Keratinocyte (primary cell): ENCODE results near the gene FABP7.

Source experiments
- CTCF ChIP-seq, 3 experiments: IDR thresholded peaks in 1 of 3; conservative IDR thresholded peaks in 1 of 3; optimal IDR thresholded peaks in 1 of 3; 2 replicates in 2 of 3; 3 replicates in 1 of 3; pipeline versions ENCODE3 to v1.5.1; 2011; ENCODE audit warnings: low read length in 3 of 3, mild to moderate bottlenecking in 3 of 3, moderate library complexity in 2 of 3, control low read depth in 1 of 3, inconsistent platforms in 1 of 3; ENCODE audit not compliant: insufficient read depth in 2 of 3; ENCODE audit errors: extremely low read depth in 1 of 3
- EZH2 ChIP-seq: IDR thresholded peaks from one replicate; pipeline ENCODE4 v1.6.1; 2012; ENCODE audit warnings: inconsistent platforms, mild to moderate bottlenecking, low read length, moderate library complexity

- TF ChIP-seq CTCF (optimal IDR thresholded peaks at IDR 0.05 in 1 of 3, IDR thresholded peaks at IDR 0.05 in 1 of 3, conservative IDR thresholded peaks at IDR 0.05 in 1 of 3; ENCODE audit: extremely low read depth in 1 of 3, insufficient read depth in 2 of 3, low read length in 3 of 3) (no peak), EZH2 (no peak)
These were observed 393 bp upstream of the FABP7 start for GRCh38 chr6:122778985-122779661.
